ENCODE data around the gene AS3MT. TPM values are rescaled to one million over a fixed set of nuclear protein-coding genes. Genes with fewer than 3 reads are reported as not detected.

The AS3MT gene
- polyA plus RNA-seq, 1 experiment = 6.7 TPM

DNA sequence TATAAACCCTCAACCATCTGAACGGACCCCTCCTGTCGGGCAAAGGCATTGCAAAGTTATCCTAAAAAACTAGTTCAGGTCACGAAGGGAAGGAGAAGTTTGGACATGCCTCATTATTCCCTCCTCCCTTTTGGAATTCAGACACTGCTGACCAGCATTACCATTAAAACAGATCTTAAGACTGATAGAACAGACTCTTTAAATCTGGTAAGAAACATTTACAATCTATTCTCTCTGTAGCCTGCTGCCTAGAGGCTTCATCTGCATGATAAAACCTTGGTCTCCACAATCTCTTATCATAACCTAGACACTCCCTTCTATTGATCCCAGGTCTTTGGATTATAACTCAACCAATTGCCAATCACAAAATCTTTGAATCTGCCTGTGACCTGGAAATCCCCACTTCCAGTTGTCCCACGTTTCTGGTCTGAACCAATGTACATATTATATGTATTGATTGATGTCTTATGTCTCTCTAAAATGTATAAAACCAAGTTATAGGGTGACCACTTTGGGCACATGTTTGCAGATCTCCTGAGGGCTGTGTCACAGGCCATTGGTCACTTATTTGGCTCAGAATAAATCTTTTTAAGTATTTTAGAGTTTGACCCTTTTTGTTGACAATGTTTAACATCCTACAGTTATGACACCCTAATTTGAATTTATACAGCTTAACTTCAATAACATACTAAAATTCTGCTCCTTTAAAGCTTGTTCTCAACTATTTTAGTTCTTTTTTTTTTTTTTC, 25.4 kb downstream of the AS3MT start:
- DNase-seq (ENCODE audit: low read depth, low spot score) = no peak
- TF ChIP-seq, protein P1, sequence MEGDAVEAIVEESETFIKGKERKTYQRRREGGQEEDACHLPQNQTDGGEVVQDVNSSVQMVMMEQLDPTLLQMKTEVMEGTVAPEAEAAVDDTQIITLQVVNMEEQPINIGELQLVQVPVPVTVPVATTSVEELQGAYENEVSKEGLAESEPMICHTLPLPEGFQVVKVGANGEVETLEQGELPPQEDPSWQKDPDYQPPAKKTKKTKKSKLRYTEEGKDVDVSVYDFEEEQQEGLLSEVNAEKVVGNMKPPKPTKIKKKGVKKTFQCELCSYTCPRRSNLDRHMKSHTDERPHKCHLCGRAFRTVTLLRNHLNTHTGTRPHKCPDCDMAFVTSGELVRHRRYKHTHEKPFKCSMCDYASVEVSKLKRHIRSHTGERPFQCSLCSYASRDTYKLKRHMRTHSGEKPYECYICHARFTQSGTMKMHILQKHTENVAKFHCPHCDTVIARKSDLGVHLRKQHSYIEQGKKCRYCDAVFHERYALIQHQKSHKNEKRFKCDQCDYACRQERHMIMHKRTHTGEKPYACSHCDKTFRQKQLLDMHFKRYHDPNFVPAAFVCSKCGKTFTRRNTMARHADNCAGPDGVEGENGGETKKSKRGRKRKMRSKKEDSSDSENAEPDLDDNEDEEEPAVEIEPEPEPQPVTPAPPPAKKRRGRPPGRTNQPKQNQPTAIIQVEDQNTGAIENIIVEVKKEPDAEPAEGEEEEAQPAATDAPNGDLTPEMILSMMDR (IDR thresholded peaks at IDR 0.05; ENCODE audit: low read depth, low read length) = no peak
- Histone ChIP-seq H3K9me3 (ENCODE audit: control insufficient read depth, insufficient read depth, low read length) (no peaks in the 10 kb centered on the region), H3K27ac (ENCODE audit: low read depth, low read length) (no peak overlapping the region), H3K27me3 (ENCODE audit: control insufficient read depth, insufficient read depth, low read length) (no peaks in the 10 kb centered on the region), H3K4me3 (ENCODE audit: low read depth, low read length) (no peak overlapping the region)
- CTCF ChIA-PET = no interaction called here
- POLR2A ChIA-PET = no interaction called here

DNA sequence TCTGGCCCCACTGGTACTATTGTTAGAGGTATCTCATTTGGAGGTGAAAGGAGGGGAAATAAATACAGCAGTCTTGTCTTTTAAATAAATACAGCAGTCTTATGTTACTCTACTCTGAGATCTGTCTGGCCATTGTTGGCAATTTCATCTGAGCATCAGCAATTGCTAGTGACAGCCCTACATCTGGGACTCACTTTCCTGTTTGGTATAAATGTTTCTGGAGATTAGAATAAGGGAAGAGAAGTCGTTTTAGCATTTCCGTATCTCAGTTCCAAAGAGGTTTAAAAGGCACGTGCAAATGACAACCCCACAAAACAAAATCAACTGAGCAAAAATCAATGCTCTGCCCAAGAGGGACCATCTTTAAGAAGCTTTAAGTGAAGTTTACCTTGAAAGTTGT, 30.7 kb downstream of the AS3MT start:
- TF ChIP-seq, protein P1 (IDR thresholded peaks at IDR 0.05; ENCODE audit: low read depth, low read length) = no peak
- ChIA-PET POLR2A (interaction anchor here (0.7 kb wide), 1 partner anchor 65 kb away, joined by 4 read pairs; no protein-coding TSS in a partner anchor), CTCF (interaction anchor here (1.8 to 8.5 kb wide), 5 partner anchors 12 to 146 kb away, joined by 6 to 151 read pairs (median 19); partner anchors contain the start of gene CYP17A1)
- H3K4me3 ChIP-seq (ENCODE audit: low read depth, low read length) = no peak overlapping the region
- H3K9me3 ChIP-seq (ENCODE audit: control insufficient read depth, insufficient read depth, low read length) = no peaks in the 10 kb centered on the region
- no peak overlapping the region for H3K27ac ChIP-seq (ENCODE audit: low read depth, low read length)
- H3K27me3 ChIP-seq (ENCODE audit: control insufficient read depth, insufficient read depth, low read length) = no peaks in the 10 kb centered on the region
- DNase-seq (ENCODE audit: low read depth, low spot score) = no peak

DNA sequence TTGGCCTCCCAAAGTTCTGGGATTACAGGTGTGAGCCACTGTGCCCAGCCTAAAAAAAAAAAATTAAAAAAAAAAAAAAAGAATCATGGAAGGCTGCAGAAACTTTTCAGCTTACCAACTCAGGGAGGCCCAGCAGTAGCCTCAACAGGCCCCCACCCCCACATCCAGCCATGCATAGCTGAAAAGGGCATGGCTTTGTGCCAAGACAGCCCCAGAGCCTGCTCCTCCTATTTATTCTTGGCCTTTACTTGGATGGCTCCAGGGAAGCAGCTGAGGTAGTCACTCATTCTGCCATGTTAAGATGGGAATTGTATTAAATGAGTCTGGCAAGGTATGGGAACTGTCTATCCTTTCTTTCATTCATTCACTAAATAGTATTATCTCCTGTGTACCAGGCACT, 35.1 kb downstream of the AS3MT start:
- CTCF ChIA-PET = interaction anchor here (0.5 to 8.5 kb wide), 3 partner anchors 70 to 200 kb away, joined by 3 to 151 read pairs (median 3); partner anchors contain the start of gene CYP17A1
- no peak for DNase-seq (ENCODE audit: low read depth, low spot score)

GRCh38 chr10:102906507-102906906, 37.2 kb downstream of the AS3MT start:
- DNase-seq (ENCODE audit: low read depth, low spot score) = no peak
- H3K4me3 ChIP-seq (ENCODE audit: low read depth, low read length) = no peak overlapping the region
- no peaks in the 10 kb centered on the region for H3K9me3 ChIP-seq (ENCODE audit: control insufficient read depth, insufficient read depth, low read length)
- H3K27ac ChIP-seq (ENCODE audit: low read depth, low read length) = no peak overlapping the region
- POLR2A ChIA-PET = no interaction called here
- H3K27me3 ChIP-seq (ENCODE audit: control insufficient read depth, insufficient read depth, low read length) = no peaks in the 10 kb centered on the region
- TF ChIP-seq, protein P1 (IDR thresholded peaks at IDR 0.05; ENCODE audit: low read depth, low read length) = no peak
- CTCF ChIA-PET = interaction anchor here (0.6 kb wide), 1 partner anchor 53 kb away, joined by 3 read pairs; no protein-coding TSS in a partner anchor

More for the DNA sequence above, 35.1 kb downstream of the AS3MT start:
- Histone ChIP-seq H3K4me3 (ENCODE audit: low read depth, low read length) (no peak overlapping the region), H3K27me3 (ENCODE audit: control insufficient read depth, insufficient read depth, low read length) (no peaks in the 10 kb centered on the region), H3K9me3 (ENCODE audit: control insufficient read depth, insufficient read depth, low read length) (no peaks in the 10 kb centered on the region), H3K27ac (ENCODE audit: low read depth, low read length) (no peak overlapping the region)
- TF ChIP-seq, protein P1 (IDR thresholded peaks at IDR 0.05; ENCODE audit: low read depth, low read length) = no peak
- POLR2A ChIA-PET = no interaction called here

GRCh38 chr10:102914781-102915180, 45.5 kb downstream of the AS3MT start:
- ChIA-PET POLR2A (no interaction called here), CTCF (interaction anchor here (4.1 to 4.9 kb wide), 3 partner anchors 13 to 330 kb away, joined by 17 to 46 read pairs (median 43); no protein-coding TSS in a partner anchor)
- TF ChIP-seq, protein P1 (IDR thresholded peaks at IDR 0.05; ENCODE audit: low read depth, low read length) = no peak
- peaks cover 4% of the 10 kb centered on the region for H3K27me3 ChIP-seq (ENCODE audit: control insufficient read depth, insufficient read depth, low read length)
- no peak overlapping the region for H3K4me3 ChIP-seq (ENCODE audit: low read depth, low read length)
- H3K9me3 ChIP-seq (ENCODE audit: control insufficient read depth, insufficient read depth, low read length) = no peaks in the 10 kb centered on the region; the same call in 1 of the 2 replicates
- DNase-seq (ENCODE audit: low read depth, low spot score) = no peak
- H3K27ac ChIP-seq (ENCODE audit: low read depth, low read length) = no peak overlapping the region

Measured in AG04450 (cell line).